Epithelial cell of esophagus (primary cell): ENCODE measurements around the gene MUC5AC.

Source experiments
- DNase-seq: peaks from one replicate; pipeline ENCODE4 v3.0.0; 2010; ENCODE audit warnings: low read depth
- H3K4me3 ChIP-seq: 2 replicates; pipeline ENCODE4 v1.5.1; 2011; ENCODE audit warnings: mild to moderate bottlenecking, low read length, control low read depth
- CTCF ChIP-seq: IDR thresholded peaks from 2 replicates; pipeline ENCODE4 v1.5.1; 2011; ENCODE audit warnings: low read depth, mild to moderate bottlenecking, low read length, control low read depth, inconsistent platforms; ENCODE audit not compliant: insufficient read depth; ENCODE audit errors: missing control alignments

MUC5AC gene, protein sequence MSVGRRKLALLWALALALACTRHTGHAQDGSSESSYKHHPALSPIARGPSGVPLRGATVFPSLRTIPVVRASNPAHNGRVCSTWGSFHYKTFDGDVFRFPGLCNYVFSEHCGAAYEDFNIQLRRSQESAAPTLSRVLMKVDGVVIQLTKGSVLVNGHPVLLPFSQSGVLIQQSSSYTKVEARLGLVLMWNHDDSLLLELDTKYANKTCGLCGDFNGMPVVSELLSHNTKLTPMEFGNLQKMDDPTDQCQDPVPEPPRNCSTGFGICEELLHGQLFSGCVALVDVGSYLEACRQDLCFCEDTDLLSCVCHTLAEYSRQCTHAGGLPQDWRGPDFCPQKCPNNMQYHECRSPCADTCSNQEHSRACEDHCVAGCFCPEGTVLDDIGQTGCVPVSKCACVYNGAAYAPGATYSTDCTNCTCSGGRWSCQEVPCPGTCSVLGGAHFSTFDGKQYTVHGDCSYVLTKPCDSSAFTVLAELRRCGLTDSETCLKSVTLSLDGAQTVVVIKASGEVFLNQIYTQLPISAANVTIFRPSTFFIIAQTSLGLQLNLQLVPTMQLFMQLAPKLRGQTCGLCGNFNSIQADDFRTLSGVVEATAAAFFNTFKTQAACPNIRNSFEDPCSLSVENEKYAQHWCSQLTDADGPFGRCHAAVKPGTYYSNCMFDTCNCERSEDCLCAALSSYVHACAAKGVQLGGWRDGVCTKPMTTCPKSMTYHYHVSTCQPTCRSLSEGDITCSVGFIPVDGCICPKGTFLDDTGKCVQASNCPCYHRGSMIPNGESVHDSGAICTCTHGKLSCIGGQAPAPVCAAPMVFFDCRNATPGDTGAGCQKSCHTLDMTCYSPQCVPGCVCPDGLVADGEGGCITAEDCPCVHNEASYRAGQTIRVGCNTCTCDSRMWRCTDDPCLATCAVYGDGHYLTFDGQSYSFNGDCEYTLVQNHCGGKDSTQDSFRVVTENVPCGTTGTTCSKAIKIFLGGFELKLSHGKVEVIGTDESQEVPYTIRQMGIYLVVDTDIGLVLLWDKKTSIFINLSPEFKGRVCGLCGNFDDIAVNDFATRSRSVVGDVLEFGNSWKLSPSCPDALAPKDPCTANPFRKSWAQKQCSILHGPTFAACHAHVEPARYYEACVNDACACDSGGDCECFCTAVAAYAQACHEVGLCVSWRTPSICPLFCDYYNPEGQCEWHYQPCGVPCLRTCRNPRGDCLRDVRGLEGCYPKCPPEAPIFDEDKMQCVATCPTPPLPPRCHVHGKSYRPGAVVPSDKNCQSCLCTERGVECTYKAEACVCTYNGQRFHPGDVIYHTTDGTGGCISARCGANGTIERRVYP (N-terminal part only)

DNA sequence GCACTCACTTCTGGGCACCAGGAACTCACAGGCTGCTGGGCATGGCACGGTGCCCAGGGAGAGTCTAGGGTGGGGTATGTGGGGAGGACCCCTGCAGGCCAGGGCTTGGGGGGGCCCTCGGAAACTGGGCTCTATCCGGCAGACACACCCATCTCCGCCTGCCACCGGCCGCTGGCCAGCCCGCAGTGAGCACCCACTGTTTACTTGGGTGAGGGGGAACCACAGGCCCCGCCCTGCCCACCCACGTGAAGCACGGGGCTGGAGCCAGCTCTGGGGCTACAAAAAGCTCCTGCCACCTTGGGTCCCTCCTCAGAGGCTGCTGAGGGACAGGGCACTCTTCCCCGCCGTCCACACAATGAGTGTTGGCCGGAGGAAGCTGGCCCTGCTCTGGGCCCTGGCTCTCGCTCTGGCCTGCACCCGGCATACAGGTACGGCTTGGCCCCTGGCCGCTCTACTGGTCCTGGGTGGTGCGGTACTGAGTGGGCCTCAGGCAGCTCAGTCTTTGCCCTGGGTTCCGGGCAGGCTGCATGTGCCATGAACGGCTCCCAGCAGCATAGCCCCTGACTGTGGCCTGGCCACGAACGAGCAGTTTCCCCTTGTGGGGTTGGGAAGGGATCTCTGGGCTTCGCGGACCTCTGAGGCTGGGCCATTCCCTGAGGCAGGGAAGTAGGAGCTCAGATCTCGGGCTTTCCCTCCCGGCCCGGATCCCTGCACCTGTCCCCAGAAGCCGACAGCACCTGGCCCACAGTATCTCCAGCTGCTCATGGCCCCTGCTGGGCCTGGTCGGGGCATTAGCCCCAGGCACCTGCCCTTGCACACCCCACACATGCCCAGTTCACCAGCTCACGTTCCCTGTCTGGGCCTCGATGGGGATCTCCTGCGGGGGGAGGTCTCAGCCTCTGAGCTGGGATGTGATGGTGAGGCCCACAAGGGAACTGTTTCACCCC lies at the start of gene MUC5AC:
TSS of gene MUC5AC (plus strand) at position 309 of the 947 bp plus-strand sequence. CDS start at position 356, 47 bp downstream.
- no peak for TF ChIP-seq CTCF
- H3K4me3 ChIP-seq, result no peak within 1 kb of the TSS
- no peak for DNase-seq

- H3K4me3 ChIP-seq, result no peak overlapping the region
- DNase-seq, result no peak
- no peak for TF ChIP-seq CTCF
Measured at GRCh38 chr11:1108246-1108900, 49.4 kb upstream of the MUC5AC start.

- DNase-seq, result no peak
- no peak for TF ChIP-seq CTCF
- no peak overlapping the region for H3K4me3 ChIP-seq
Measured at GRCh38 chr11:1109101-1109917, 48.4 kb upstream of the MUC5AC start.

DNA sequence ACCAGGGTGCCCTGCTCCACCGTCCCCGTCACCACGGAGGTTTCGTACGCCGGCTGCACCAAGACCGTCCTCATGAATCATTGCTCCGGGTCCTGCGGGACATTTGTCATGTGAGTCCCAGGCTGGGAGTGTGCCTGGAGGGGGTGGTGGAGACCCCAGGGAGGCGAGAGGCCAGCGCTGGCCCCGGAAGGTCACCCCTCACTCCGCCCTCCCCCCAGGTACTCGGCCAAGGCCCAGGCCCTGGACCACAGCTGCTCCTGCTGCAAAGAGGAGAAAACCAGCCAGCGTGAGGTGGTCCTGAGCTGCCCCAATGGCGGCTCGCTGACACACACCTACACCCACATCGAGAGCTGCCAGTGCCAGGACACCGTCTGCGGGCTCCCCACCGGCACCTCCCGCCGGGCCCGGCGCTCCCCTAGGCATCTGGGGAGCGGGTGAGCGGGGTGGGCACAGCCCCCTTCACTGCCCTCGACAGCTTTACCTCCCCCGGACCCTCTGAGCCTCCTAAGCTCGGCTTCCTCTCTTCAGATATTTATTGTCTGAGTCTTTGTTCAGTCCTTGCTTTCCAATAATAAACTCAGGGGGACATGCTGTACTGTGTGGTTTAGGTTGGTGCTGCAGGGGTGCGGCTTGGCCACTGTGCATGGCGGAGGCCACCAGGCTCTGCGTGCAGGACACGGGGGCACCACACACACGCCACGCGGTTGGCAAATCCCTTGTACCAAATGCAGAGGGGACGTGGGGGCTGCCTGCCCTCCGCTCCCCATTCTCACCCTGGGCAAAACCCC lies 47.6 kb upstream of the MUC5AC start:
- TF ChIP-seq CTCF, result no peak
- H3K4me3 ChIP-seq, result no peak overlapping the region
- no peak for DNase-seq

GRCh38 chr11:1111545-1112212 lies 46.1 kb upstream of the MUC5AC start:
- no peak for DNase-seq
- TF ChIP-seq CTCF, result no peak
- H3K4me3 ChIP-seq, result no peak overlapping the region
